Measurements from ENCODE around the gene LRRC51. TPM values are rescaled to one million over a fixed set of nuclear protein-coding genes. Genes with fewer than 3 reads are reported as not detected.

LRRC51 gene, protein sequence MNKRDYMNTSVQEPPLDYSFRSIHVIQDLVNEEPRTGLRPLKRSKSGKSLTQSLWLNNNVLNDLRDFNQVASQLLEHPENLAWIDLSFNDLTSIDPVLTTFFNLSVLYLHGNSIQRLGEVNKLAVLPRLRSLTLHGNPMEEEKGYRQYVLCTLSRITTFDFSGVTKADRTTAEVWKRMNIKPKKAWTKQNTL
- total RNA-seq: 11.5 TPM

DNA sequence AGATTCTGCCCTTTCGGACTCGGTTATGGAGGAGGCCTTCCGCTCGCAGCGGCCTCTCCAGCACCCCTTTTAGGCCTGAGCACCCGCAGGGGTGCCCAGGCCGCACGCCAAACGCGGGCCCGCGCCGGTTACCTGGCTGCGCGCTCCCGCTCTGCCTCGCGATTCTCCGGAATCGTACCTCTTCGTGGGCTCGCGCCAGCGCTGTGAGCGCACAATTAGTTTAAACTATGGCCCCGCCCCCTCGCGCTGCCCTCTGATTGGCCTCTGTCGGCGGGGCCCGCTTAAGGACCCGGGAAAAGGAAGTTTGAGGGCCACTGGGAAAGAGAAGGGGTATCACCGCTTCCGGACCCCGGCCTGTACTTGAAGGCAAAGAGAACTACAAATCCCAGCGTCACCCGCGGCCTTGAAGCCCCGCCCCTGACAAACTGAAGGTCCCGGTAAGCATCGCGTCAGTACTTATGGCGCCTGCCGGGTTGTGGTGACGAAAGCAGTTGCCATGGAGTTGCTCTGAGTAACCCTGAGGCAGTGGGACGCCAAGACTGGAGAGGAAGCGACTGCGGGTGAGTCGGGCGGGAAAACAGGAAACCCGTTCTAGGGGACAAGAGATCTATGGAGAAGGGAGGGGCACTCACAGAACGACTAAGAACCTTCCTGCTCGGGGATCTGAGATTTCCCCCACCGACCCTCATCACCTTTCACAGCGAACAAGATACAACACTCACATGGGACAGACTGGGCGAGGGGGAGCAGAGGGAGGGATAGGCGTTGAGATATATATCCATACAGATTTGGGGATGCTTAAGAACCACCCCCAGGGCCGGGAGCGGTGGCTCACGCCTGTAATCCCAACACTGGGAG, at the start of gene LRRC51, which contains the start of gene NUMA1:
Gene LRRC51 (plus strand): TSS at position 525 of the 858 bp plus-strand sequence. CDS start 8,234 bp downstream, outside the sequence.
Gene NUMA1 (minus strand): TSS at position 217 of the 858 bp plus-strand sequence. CDS start 44,599 bp downstream, outside the sequence.

DNA sequence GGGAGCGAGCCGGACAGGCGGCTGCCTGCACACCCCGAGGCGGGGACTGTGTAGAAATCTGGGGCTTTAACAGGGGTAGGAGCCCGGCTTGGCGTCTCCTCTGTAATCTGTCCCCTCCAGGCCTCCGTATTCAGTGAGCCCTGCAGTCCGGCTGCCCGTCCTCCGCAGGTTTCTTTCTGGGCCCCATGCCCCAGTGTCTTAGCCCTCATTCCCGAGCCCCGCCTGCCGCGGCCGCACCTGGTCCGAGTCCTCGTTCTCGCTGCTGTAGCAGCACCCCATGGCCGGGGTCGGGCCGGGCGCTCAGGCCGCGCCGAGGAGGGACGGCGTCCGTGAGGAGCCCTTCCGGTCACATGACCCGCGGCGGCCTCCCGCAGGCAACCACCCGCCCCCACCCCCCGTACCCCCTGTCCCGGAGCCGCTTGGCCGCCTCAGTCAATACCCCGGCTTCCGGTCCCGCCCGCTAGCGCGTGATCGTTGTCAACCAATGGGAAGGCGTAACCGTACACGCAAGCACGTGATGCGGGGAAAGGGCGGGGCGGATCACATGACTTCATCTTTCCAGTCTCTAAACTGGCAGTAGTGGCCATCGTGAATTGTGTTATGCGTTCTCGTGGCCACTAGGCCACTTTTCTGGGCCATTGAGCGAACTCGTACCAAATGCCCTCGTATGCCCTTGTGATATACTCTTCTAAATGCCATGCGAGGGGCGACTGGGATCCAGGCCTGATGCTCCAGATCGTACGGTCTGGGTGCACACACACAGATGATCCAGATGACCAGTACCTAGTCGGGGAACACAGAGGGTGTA, 22.5 kb downstream of the LRRC51 start, which contains the start of gene LAMTOR1:
Gene LAMTOR1 (minus strand): TSS at position 352 of the 808 bp plus-strand sequence. CDS start 73 bp downstream, at position 279.

DNA sequence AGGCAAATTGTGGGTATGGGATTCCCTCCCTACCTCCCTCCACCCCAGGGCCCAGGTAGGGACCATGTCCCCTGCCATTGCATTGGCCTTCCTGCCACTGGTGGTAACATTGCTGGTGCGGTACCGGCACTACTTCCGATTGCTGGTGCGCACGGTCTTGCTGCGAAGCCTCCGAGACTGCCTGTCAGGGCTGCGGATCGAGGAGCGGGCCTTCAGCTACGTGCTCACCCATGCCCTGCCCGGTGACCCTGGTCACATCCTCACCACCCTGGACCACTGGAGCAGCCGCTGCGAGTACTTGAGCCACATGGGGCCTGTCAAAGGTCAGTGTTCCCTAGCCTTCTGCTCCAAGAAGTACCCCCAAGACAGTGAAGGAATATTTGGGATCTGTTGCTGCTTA, 25.2 kb downstream of the LRRC51 start, which contains the start of gene TOMT:
Gene TOMT (plus strand): TSS at position 37 of the 400 bp plus-strand sequence. CDS start 28 bp downstream, at position 65.

DNA sequence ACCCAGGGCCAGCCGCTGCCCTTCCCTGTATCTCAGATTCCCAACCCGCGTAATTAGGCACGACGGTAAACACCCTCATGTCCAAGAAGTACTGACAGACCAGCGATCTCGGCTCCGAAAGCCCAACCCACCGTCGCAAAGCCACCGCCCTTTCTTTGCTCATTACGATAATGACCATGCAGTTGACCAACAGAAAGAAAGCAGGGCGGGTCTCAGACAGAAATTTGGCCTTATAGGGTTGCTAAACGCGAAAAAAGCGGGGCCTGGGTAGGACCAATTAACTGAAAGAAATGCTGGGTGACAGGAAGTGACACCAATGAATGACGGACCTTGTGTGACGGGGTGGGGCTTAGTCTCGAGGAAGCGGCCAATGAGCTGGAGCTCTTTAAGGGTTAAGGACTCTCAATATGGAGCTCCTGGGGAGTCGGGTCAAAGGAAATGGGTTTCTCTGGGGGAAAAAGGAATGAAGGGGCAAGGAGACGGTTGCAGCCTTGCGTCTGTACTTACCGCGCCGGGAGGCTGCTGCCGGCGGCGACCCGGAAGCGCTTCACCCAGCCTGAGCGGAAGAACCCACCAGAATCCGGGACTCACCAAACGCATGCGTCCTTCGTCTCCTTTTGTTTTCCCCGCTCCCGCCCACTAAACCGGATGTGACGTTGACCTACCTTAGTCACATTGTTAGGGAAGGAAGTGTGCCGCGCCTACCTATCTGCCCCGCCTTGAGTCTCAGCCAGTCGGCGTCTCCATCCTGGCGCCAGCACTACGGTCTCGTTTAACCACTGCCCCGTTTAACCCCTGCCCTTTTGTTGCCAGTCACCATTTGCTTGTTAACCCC, 31.7 kb downstream of the LRRC51 start, which contains the start of gene ANAPC15:
Gene ANAPC15 (minus strand): TSS at position 553 of the 835 bp plus-strand sequence. CDS start 1,419 bp downstream, outside the sequence.

DNA sequence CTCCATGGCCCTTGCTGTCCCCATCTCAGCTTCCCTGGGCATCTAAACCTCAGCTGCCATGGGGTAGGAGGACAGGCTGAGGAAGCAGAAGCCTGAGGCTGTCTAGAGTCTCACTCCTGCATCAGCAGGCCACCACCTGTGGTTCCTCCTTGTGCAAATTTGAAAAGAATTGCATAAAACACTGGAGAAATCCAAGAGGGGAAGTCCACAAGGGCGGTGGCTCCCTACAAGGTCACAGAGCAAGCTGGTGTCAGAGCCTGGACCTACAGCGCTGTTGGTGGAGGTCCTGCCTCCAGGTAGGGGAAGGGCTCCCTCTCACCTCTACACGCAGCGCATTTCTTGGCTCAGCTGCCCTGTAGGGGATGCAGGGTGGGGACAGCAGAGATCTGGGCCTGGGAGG, 54.8 kb downstream of the LRRC51 start, which contains the start of gene FOLR3:
Gene FOLR3 (plus strand): TSS at position 253 of the 400 bp plus-strand sequence. CDS start 228 bp downstream, outside the sequence.

Small RNA genes lying within 50 kb of the gene (small RNA-seq; reads per million reads assigned to genes)
- gene MIR3165 (ENCODE audit: low replicate concordance): not detected
- not detected for gene RNU6-72P (ENCODE audit: low replicate concordance)

Other genes with a start within 250 kb of the LRRC51 start
- gene DEFB108B, start 247.7 kb upstream of the LRRC51 start, total RNA-seq: not detected
- gene DEFB131B, start 202.4 kb upstream of the LRRC51 start, total RNA-seq: not detected
- gene XNDC1N, start 152.3 kb upstream of the LRRC51 start, total RNA-seq: 14.9 TPM
- 33.5 TPM for gene RNF121, start 151.8 kb upstream of the LRRC51 start, total RNA-seq
- 4.9 TPM for gene IL18BP, start 81.9 kb upstream of the LRRC51 start, total RNA-seq
- gene NUMA1, start 308 bp upstream of the LRRC51 start, total RNA-seq: 313 TPM
- gene LAMTOR1, start 22.4 kb downstream of the LRRC51 start, total RNA-seq: 85.5 TPM
- not detected for gene TOMT, start 25.1 kb downstream of the LRRC51 start, total RNA-seq
- gene ANAPC15, start 31.8 kb downstream of the LRRC51 start, total RNA-seq: 11.7 TPM
- 2.3 TPM for gene FOLR3, start 54.9 kb downstream of the LRRC51 start, total RNA-seq
- 20.3 TPM for gene FOLR1, start 111.3 kb downstream of the LRRC51 start, total RNA-seq
- gene FOLR2, start 135.9 kb downstream of the LRRC51 start, total RNA-seq: 23.8 TPM
- 112 TPM for gene INPPL1, start 143.9 kb downstream of the LRRC51 start, total RNA-seq
- gene PHOX2A, start 163.3 kb downstream of the LRRC51 start, total RNA-seq: not detected

Data from metanephros (tissue), 2 donors.